Measurements from ENCODE around the gene CCDC137.

CCDC137 gene

DNA sequence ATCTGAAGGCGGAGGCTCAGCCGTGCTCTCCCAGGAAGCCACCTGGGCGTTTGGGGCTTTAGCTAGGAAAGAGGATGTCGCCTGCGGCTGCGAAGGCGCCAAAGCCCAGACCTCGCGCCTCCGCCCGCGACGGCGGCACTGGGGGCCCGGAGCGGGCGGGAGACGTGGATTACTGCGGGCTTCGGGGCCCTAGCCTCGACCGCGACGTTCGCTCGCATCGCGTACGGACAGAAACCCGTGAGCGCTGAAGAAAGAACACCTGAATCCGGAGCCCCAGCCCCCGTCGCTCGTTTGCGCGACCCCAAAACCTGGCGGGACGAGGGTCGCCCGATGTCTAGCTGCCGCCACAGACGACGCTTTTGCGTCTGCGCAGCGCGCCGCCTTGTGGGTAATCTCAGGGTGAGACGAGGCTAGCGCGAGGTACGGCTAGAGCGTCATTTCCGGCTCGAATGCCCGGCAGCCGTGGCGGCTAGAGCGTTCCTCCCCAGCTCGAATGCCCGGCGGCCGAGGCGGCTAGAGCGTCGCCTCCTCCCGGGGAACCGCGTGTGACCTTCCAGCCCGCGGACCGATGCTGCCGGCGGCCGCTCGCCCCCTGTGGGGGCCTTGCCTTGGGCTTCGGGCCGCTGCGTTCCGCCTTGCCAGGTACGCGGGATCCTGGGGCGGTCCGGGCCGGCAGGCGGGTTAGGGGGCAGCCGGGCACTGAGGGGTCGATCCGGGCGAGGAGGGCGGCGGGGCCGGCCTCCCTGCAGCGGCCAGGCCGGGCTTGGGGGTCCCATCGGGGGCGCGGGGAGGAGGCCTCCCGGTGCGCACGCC is 36.6 kb downstream of the CCDC137 start, which contains the start of gene MRPL12:
Gene MRPL12, plus strand, starts transcription at position 434 of the 813 bp plus-strand sequence. Its CDS starts 135 bp downstream, at position 569.
- DNase-seq = peak; percentile 95

DNA sequence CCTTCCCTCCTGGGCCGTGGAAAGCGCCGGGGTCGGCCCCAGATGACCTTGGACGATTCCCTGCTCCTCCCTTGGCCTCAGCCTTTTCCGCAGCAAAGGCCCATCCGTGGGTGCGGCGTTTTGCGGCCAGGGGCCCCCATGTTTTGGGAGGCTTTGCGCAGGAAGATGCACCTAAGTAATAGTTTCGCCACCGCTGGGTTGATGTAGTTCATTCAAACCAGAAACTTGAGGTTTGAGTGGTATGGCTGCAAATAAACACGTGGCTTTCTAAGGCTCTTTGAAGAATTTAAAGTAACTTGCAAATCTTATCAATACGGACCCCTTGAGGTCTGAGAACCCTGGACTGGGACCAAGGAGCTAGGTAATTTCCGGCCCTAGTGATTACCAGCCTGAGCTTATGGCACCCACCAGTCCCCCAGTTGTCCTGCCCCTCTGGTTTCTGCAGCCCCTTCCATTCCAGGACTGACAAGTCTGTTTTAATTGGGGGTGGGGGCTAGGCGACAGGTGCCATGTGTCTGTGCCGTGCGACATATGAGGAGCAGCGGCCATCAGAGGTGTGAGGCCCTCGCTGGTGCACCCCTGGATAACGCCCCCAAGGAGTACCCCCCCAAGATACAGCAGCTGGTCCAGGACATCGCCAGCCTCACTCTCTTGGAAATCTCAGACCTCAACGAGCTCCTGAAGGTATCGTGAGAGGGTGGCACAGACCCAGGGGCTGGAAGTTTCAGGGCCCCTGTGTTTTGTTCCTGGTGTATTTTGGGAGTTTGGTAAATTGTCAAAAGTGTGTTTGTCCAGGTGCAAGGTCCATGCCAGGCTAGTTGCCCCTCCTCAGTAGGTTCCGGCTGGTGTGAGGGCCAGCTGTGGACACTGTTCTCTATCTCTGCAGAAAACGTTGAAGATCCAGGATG is 37.5 kb downstream of the CCDC137 start:
- no peak for DNase-seq

DNA sequence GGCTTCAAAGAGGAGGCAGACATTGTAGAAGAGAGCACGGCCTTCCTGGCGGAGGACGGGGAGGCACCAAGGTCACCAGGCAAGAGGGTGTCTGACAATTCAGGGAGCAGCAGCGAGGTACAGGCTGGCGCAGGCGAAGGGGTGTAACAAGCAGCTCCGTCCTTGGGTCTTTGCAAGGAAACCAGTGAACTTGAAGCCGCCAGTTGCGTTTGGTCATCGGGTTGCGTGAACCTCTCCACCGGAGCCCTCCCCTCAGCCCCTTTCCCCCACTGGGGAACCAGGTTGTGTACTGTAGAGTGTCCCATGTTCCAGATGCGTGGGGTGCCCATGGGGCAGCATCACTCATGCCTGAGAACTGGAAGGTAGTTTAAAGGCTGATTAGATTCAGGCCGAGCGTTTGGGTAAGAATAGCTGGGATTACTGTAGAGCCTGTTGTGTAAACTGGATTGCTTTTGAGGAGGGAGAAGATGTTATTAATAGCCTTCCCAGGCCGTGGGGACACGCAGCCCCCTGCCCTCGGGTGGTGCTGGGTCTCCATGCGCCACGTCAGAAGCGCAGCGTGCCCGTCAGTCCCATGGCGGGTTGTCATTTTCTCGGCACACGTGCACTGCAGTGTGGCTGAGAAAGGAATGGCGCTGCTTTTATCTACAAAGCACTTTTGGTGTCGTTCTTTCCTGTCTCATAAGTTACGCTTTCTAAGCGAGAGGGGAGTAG is 39.1 kb downstream of the CCDC137 start:
- DNase-seq = no peak

DNA sequence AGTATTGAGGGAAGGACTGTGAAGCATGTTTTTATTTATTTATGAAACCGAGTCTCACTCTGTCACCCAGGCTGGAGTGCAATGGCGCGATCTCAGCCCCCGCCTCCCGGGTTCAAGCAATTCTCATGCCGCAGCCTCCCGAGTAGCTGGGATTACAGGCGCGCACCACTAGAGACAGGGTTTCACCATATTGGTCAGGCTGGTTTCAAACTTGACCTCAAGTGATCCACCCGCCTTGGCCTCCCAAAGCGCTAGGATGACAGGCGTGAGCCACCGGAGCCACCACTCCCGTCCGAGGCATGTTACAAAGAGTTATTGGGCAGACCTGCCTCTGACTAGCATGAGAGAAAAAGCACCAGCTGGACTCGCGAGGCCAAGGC is 39.7 kb downstream of the CCDC137 start:
- no peak for DNase-seq

DNA sequence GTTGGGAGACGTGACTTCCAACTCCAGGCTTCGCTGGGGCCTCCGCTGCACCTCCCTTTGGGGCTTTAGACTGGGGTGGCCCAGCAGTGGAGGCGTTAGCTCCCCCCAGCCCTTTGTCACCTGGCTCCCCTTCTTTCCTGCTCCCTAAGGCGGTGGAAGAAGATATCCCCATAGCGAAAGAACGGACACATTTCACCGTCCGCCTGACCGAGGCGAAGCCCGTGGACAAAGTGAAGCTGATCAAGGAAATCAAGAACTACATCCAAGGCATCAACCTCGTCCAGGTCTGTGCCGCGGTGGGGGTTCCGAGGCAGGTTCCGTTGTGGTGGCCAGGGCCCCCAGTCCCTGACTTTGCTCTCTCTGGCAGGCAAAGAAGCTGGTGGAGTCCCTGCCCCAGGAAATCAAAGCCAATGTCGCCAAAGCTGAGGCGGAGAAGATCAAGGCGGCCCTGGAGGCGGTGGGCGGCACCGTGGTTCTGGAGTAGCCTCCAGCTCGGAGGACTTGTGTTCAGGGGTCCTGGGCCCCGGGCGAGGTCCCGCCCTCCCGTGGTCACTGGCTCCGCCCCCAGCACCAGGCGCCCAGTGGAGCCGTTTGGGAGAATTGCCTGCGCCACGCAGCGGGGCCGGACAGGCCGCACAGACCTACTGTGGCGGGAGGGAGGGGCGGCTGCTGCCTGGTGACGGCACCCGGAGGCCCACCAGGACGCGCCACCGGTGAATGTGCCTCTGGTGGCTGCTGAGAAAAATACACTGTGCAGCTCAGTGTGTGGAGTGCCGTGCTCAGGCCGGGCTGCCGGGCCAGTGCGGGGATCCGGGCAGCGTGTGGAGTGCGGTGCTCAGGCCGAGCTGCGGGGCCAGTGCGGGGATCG is 40.5 kb downstream of the CCDC137 start:
- no peak for DNase-seq

DNA sequence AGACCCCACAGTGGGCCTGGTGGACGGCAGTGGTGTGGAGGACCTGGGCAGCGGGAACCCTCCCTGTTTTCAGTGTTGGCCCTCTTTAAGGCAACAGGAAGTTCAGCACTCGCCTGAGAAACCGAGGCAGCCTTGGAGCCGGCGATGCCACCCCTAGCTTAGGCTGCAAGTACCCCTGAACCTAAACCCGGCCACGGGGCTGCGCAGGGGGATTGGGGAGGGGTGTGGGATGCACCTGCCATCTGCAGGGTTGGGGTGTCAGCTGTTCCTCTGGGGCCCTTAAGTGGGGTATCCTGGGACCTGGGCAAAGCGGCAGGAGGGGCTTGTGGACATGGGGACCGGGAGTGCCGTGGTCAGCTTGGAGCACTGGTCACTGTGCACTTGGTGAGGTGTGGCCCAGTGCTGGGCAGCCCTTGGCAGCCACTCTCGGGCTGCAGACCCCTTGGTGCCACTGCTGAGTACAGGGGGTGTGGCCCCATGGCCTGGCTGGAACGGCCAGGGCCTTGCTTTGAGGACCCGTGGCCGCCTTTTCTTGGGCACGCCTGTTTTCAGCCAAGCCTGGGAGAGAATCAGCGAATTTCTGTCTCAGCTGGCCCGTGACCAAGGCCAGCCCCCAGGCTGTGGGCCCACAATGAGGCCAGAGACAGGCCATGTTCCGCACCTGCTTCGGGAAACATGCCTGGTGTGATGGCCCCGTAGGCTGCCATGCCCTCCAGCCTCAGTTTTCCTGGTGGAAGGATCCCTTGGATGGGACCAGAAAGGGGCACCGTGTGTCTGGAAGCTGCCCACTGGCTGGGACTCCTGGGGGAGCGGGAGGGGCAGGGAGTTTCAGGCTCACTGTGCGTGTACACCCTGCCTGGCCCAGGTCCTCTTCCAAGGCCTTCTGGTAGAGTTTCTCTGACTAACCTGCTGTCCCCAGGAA is 41.4 kb downstream of the CCDC137 start:
- no peak for DNase-seq

DNA sequence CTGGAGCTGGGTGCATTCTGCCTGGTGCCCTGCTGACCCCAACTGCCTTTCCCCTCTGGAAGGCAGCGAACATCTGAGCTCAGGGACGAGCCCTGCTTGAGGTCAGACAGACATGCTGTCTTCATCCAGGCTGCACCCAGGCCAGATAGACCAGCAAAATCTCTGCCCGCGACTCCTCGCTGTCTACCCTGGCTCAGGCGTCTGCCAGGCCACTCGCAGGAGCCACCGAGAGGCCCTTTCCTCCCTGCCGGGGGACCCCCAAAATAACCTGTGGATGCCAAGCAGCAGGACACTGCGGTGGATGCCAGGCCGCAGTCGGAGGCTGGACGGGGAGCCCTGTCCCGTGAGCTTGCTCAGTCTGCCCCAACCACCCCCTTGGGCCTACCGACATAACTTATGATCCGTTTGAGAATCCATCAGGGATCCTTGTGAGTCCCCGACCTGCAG is 42.2 kb downstream of the CCDC137 start:
- DNase-seq = no peak

DNA sequence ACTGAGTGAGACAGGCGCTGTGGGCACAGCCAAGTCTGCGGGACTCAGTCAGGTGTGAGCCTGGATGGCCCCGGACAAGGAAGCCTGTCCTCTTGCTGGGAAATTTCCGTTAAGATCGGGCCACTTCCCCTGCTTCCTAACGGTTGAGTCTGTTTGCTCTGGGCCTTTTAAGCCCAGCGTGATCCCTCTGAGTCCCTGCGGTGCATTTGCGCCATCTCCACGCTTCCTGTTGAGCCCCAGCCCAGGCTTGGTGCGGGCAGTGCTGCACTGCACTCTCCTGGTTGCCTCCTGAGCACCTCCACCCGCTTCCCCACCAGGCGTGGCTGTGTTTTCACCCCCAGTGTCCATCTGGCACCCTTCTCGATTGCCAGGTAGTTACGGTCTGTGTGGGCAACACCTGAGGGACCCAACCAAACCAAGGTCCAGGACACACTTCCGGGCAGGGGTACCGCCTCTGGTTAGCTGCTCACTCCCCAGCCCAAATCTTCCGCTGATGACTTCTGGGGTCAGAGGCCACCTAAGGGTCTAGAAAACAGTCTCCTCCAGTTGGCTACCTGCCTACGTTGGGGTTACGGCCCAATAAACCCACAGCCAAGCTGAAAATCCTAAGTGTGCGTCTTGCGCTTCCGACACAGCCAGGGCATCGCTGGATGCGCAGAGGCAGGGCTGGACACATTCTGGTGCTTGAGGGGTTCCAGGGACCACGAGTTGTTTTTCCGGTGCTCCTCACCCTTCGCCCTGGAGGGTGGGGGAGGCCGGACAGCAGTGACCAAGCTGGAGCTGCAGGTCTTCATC is 44.2 kb downstream of the CCDC137 start:
- no peak for DNase-seq

DNA sequence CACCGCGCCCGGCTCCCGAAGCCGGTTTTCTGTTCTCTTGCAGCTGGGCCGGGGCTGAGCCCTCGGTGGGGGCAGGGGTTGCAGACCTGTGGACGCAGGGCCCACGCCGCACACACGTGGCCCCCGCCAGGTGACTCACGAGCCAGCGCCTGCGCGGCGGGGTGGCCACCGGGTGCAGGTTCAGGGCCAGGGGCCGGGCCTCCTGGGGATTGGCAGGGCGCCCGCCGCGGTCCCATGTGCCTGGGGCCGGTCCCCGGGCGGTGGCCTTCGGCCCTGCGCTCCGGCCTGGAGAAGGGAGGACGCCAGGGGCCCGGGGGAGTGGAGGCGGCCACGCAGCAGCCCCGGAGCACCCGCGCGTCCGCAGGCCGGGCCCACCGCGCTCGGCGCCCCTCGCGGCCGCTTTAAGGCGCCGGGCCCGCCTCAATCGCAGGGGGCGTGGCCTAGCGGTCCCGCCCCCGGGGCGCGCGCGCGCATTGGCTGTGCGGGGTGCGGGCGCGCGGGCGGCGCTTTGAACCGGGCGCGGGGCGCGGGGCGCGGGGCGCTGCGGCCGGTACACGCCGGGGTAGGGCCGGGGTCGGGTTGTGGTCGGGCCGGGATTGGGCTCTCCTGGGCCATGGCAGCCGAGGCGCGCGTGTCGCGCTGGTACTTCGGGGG is 45.4 kb downstream of the CCDC137 start, which contains the start of gene SLC25A10:
Gene SLC25A10, plus strand, starts transcription at position 471 of the 654 bp plus-strand sequence. Its CDS starts 143 bp downstream, at position 614.
- peak; percentile 90 for DNase-seq

DNA sequence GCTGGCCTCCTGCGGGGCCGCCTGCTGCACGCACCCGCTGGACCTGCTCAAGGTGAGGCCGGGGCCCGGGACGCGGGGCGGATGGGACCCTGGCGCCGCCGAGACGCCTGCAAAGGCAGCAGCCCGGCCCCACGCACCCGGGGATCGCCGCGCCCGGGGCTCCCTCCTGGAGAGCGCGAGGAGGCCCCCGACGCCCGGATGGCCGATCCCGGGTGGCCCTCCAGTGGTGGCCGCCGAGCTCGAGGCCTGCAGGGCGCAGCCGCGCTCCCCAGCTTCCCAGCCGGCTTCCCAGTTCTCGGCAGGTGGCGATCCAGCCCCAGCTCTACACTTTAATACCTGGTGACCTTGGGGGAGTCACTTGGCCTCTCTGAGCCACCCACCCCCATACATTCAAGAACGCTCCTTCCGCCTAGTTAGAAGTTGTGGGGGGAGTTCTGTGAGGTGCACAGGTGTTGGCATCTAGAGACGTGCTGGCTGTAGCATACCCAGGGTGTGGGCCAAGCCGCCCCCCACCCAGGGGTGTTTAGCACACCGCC is 46.0 kb downstream of the CCDC137 start:
- peak; percentile 36 for DNase-seq

DNA sequence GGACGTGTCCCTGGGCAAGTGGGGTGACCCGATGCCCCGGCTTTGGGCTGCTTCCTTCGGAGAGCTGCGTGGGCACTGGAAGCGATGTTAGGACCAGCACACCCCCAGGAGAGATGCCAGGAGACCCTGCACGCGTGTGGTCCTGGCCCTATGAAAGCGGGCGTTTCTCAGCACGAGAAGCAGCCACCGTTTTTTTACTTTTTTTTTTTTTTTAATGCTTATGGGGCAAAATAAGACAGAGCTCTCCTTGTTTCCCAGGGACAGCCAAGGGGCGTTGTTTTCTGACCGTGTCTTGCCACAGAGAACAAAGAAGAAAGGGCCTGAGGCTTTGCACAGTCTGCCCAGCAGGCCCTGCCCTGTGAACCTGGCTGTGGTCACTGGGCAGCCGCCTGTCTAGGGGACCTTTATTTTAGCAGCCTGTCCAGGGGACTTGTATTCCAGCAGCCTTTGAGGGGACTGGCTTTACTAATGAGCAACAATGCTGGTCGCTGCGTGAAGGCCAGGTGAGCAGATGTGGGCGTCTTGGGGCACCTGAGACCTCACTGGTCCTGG is 46.5 kb downstream of the CCDC137 start:
- no peak for DNase-seq

DNA sequence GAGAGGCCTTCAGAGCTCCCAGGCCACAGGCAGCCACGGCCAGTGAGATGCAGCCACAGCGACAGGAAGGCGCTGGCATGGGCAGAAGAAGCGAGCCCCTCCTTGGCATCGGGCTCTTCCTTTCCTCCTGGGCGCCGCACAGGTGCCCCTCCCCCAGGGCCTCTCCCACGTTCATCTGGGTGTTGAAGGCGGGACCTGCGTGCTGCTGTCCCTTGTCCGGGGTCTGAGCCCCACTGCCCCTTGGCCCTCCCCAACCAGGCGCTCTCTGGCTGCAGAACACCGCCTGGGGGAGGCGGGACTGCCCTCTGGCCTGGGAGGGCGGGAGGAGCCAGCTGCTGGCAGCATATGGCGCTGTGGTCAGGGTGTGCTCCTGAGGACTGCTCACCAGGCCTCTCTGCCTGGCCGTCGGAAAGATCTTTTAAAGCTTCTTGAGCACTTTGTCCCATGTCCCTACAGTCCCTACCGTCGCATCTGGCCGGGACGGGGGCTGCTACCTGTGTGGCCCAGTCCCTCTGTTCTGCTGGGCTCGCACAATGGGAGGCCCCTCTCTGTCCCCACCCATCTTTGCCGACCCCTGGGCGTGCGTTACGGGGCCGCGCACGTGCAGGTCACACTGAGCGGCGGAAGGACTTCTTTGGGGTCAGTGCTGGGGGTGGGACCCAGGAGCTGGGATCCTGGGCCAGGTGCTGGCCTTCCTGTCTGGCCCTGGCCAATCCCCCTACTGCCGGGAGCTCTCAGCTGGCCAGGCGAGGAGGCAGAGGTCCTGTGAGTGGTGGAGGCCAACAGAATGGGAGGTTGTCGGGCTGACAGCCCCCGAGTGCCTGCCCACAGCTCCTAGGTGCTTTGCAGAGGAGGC is 47.2 kb downstream of the CCDC137 start:
- no peak for DNase-seq

DNA sequence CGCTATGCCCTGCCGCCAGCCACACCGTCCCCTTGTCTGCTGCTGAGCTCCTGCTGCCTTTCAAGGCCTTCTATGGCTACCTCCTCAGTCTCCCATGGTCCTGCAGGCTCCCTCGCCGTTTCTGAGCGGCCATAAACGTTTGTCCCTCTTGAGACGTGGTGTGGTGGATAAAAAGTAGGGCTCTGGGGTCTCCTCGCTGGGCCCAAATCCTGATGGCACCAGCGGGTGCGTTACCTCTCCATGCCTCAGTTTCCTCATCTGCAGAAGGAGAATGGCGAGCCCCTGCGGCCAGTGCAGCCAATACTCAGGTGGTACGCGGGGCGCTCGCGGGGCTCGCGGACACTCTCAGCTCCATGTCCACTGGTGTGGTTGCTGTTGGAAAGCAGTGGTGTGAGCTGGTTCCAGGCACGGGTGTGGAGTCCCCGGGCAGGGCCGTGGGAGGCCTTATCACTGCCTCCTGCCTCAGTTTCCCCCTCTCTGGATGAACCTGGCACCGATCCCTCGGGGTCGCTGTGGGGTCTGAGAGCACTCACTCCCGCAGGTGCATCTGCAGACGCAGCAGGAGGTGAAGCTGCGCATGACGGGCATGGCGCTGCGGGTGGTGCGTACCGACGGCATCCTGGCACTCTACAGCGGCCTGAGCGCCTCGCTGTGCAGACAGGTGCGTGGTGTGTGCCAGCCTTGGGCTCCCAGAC is 48.0 kb downstream of the CCDC137 start:
- no peak for DNase-seq

DNA sequence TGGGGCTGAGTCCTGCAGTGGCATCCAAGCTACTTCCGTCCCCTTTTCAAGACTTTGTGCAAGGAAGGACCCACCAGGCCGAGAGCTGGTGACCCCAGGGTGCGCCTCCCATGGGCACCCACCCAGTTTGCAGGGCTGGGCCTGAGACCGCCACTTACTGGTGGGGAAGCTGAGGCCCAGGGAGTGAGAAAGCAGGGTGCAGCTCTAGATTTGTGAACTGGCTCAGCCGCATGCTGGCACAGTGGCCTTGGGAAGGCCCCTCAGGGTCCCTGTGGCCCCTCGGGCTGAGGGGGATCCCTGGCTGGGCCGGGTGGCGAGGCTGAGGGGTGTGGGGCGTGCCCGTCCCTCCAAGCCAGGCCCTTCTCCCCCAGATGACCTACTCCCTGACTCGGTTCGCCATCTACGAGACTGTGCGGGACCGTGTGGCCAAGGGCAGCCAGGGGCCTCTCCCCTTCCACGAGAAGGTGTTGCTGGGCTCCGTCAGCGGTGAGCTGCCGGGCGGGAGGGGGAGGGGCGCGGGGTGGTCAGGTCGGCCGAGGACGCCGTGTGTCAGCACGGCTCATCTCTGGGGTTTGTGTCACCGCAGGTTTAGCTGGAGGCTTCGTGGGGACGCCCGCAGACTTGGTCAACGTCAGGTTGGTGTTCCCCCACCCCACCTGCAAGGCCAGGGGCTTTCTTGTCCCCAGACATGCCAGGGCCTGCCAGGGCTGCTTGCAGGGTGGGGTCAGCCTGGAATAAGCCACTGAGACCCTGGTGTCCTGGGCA is 48.8 kb downstream of the CCDC137 start:
- no peak for DNase-seq

DNA sequence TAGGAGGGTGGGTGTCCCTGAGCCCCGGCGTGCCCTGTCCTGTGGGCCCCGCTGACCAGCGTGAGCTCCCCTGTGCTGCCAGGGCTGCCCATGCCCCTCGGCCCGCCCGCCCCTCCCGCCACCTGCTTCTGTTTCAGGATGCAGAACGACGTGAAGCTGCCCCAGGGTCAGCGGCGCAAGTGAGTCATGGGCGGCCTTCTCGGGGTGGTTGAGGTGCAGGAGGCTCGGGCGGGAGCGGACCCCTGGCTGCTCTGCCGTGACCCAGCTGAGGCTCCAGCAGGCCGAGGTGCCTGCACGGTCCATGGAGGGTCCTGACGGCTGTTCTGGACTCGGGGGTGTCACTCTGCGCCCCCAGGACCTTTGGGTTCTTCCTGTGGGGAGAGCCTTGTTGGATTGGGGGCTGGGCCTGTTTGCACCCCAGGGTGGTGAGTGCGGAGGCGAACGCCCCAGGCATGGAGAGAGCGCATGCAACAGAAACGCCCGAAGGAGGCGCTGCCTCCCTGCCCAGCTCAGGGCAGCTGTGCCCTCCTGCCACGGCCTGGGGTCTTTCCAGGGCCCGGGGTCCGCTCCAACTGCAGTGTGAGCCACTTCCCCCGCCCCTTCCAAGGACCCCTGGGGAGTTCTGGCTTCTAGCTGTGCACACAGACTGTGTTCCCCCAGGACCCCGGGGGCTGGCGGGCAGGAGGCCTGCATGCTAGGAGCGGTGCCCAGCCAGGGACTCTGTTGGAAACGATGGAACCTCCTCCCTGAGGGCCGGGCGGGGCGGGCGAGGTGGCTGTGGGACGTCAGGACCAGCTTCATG is 49.5 kb downstream of the CCDC137 start:
- DNase-seq = no peak

DNA sequence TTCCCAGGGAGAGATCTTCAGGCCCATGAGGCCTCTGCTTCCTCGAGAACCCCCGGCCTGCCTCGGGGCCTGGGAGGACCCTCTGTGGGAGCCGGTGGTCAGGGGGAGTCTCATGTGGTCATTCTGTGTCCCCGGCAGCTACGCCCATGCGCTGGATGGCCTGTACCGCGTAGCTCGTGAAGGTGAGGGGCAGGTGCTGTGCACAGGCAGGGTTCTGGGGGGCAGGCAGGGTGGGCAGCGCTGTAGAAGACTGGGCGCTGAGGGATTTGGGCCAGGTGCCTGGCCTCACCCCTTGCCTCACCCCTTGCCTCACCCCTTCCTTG is 50.1 kb downstream of the CCDC137 start:
- DNase-seq = no peak
